IPS-NIHi7 (cell line): ENCODE measurements around the gene ARHGAP6.
"Not testable (repeated sequence)": the region's sequence is repeated elsewhere in the genome, so short reads cannot be mapped to it uniquely, and the experiment has no call there.

ENCODE experiments used
- DNase-seq: peaks from one replicate; pipeline ENCODE4 v3.0.0; 2012; ENCODE audit warnings: mixed read lengths; ENCODE audit errors: extremely low spot score

The ARHGAP6 gene

DNA sequence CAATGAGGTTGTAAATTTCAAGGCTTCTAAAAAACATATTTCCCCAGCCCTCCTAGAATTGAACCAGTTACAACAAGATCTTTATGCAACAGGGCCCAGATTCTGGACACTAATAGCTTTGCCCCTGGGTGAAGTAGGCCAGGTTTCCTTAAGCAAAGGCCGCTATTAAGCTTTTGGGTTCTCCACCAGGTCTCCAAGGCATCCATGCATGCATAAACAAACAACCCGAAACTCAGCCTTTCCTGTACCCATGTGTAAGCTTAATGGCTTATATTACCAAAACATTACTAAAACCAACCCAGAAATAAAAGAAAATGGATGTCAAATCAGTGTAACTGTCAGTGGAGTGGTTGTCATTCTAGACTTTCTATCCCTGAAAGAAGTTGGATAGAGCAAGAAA, 137.1 kb downstream of the ARHGAP6 start:
- no peak for DNase-seq

DNA sequence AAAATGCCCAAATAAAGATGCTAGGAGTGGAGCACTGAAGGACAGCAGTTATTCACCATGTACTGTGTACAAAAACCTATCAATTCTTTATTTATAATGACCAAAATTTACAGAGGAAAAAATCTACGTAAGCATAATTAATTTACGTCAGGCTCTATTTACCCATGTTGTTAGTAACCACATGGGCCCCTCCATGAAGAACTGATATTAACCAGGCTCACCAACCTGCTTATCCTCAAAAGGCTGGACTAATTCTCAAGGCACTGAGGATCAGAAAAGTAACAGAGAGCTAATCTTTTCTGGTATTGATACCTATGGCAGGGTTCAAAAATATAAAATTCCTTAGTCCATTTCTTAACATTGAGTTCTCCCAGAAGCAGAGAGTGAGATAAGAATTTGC, 140.0 kb downstream of the ARHGAP6 start:
- no peak for DNase-seq

DNA sequence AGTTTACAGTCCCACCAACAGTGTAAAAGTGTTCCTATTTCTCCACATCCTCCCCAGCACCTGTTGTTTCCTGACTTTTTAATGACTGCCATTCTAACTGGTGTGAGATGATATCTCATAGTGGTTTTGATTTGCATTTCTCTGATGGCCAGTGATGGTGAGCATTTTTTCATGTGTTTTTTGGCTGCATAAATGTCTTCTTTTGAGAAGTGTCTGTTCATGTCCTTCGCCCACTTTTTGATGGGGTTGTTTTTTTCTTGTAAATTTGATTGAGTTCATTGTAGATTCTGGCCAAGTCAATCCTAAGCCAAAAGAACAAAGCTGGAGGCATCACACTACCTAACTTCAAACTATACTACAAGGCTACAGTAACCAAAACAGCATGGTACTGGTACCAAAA, 146.5 kb downstream of the ARHGAP6 start:
- not testable (repeated sequence) for DNase-seq

DNA sequence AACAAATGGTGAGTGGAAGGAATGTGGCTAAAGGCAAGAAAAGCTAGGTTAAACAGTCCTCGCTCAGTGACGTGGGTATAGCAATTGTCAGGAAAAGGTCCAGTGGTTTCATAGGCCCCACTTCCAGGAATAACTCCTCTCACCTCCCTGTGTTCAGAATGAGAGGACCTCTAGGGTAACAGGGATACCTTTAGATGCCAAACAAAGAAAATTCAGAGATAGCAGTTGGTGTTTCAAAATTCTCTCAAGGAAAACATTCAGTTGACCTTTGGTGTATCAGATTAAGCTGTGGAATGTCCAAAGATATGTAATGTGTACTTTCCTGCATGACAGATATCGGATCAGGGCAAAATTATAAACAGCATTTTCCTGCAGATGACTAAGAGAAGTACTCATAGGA, 155.9 kb downstream of the ARHGAP6 start:
- DNase-seq: no peak

DNA sequence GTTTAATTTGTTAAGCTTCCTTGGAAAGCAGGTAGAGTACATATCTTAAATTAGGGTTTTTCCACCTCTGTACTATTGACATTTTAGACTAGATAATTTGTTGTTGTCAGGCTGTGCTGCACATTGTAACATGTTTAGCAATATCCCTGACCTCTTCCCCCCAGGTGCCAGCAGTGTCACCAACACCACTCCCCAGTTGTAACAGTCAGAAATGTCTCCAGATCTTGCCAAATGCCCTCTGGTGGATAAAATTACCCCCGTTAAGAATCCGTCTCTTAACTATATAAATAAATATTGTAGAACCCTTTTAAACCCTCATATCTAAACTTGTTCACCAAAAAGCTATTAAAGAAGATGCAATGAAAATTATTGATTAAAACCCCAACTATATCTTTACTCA, 161.5 kb downstream of the ARHGAP6 start:
- DNase-seq: no peak

DNA sequence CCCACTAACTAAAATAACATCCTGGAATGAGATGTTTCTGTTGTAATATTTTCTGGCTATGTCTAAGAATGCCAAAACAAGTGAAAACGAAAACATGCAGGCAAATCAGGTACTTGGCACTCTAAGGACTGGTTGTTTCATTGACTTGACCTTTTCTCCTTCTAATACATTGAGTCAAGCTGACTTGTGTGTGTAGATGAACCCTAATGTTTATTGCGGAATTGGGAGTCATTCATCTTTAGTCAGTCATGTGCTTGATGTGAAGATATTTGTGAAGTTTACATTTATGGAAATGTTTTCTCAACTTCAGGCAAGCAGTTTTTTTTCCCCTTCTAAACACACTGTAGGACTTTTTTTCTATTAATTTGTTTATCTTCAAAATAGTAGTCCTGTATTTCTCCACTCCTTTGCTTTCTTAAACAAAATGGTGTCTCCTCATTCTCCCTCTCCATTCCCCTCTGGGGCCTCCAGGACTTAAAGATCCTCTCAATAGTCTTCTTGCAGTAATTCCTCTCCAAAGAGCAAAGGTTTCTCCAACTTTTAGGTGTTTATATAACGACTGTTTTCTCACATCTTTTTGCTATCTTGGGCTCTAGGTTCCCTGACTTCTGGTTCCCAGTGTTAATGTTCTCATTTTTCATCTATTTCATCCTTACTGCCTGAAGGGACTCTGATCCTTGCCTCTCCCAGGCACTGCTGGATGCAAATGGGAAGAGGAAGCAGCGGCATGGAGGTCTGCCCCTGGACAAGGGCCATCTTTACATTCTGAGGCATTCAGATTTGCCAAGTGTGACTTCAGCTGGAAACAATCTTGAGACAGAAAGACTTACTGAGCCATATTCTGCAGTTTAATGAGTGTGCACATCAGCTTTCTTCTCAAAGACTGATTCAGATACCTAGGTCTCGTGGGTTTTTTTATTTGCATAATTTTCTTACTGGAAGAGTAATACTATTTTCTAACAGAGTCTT, 166.4 kb downstream of the ARHGAP6 start:
- DNase-seq: no peak

DNA sequence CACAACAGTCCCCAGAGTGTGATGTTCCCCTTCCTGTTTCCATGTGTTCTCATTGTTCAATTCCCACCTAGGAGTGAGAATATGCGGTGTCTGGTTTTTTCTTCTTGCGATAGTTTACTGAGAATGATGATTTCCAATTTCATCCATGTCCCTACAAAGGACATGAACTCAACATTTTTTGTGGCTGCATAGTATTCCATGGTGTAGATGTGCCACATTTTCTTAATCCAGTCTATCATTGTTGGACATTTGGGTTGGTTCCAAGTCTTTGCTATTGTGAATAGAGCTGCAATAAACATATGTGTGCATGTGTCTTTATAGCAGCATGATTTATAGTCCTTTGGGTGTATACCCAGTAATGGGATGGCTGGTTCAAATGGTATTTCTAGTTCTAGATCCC, 174.3 kb downstream of the ARHGAP6 start:
- not testable (repeated sequence) for DNase-seq

DNA sequence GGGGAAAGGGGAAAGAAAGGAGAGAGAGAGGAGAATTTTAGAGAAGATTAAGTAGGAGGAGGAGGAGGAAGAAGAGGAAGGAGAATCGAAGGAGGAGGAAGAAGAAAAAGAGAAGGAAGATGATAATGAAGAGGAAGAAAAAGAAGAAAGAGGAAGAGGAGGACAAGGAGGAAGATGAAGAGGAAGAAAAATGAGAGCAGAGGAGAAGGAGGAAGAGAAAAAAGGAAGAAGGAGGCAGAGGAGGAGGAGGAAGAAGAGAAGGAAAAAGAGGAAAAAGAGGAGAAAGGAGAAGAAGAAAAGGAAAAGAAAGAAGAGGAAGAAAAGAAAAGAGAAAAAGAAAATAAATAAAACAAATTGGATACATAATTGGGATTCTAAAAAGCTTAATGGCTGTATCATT, 181.4 kb downstream of the ARHGAP6 start:
- no peak for DNase-seq

DNA sequence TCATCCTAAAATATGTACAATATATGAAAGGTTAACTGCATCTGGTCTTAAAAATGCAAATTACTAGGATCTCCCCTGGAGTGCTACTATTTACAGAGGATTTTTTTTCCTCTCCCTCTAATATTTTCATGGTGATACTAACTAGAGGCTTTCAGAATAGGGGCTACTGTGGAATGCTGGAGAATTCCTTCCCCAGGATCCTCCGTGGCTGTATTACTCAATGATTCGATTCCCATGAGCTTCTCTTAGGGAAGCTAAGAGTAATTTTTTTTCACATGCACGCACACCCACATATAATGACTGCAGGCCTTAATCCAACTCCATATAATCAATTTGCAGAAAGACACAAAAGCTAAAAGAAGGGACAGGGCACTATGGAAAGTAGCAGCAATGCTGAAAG, 184.7 kb downstream of the ARHGAP6 start:
- no peak for DNase-seq

DNA sequence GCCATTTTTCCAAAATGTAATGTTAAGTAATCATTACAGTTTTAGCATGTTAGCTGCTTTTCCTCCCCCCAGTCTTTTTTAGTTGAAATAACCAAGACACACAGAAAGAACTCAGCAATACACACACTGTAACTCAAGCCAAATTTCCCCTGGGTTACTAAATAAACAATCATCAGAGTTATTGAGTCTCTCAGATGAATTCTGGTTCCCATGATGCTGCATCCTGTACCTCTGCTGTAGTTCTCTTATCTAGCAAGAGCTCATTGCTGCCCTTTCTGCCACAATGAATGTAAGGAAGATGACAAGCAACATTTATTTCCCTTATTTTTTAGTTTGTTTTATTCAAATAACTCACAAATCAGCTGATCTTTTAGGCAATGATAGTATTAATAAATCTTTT, 185.1 kb downstream of the ARHGAP6 start:
- DNase-seq: no peak

DNA sequence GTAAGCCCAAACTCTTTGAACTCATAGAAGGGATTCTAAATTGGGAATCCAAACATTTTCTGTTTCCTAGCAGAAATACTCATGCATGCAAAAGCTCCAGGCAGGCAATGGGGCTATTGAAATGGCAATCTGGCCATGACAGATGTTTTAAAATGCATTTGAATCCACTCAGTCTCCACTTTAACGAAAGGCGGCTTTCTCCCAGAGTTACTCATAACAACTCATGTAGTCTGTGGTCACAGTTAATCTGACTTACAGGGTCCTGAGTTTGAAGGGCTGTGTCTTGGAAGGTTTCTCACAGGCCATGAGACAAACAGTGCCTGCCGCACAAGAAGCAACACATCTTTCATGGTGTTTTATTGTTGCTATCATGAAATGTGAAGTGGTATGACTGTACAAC, 186.8 kb downstream of the ARHGAP6 start:
- DNase-seq: no peak

DNA sequence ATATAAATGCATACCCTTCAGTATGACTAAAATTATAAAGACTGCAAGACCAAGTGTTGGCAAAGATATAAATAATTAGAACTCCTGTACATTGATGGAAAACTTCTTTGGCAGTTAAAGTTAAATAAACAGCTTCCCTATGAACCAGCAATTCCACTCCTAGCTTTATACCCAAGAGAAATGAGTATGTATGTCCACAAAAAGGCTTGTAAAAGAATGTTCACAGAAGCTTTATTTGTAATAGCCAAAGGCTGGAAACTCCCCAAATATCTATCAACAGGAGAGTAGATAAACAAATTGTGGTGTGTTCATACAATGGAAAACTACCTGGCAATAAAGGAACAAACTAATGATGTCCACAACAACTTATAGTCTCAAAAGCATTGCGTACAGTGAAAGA, 187.7 kb downstream of the ARHGAP6 start:
- no peak for DNase-seq

DNA sequence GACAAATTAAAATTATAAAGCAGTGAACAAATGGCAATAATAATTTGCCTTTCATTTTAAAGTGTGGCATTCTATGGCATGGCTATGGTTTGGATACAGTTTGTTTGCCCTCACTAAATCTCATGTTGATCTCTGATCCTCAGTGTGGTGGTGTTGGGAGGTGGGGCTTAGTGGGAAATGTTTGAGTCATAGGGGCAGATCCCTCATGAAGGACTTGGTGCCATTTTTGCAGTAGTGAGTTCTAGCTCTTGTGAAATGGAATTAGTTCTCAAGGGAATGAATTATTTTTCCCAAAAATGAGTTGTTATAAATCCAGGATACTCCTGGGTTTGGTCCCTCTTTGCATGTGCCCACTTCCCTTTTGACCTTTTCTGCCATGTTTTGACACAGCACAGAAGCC, 191.1 kb downstream of the ARHGAP6 start:
- DNase-seq: no peak

DNA sequence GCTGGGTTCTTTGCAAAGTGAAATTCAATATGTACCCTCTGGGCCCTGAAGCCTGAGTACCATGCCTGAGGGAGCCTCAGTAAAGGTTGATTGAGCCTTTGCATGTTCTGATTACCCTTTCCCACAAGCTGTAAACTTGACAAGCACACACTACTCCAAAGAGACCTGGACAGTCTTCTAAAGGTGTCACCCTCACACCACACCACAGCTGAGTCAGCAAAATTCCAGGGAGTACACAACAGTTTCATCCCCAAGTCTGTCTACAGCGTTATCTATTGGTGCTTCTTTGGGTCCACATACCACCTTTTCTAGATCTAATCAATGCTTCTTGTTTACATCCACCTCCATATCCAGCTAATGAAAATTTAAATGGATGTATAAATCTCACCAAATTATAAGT, 191.7 kb downstream of the ARHGAP6 start:
- DNase-seq: no peak

DNA sequence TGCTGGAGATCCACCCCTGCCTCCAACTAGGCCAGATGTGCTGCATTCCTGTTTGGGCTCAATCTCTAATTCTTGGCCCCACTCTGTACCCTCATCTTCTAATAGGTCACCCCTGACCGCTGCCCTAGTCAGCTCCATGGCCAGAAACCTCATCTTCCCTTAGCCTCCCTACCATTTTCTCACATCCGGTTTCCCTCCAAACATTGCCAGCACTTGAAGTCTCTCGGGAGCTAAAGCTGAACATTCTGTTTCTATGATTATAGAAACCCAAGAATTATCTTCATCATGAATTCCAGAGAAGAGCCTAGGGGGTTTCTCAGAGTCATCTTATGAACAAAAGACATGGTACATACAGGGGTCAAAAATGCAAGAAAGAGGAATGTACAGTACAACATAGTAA, 192.8 kb downstream of the ARHGAP6 start:
- no peak for DNase-seq

DNA sequence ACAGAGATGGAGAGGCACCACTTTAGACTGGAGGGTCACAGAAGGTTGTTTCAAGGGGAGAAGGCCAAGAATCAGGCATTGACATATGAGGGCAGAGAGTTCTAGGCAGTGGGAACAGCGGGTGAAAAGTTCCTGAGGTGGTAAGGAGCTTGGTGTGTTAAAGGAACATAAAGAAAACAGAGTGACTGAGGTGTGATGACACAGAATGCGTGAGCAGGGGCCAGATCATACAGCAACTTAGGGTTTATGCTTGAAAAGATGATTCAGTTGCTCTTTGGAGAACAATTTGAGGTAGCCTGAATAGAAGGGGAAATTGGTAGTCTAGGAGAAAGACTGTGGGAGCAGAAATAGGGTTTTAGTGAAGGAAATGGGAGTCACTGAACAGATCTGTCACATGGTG, 193.3 kb downstream of the ARHGAP6 start:
- no peak for DNase-seq

DNA sequence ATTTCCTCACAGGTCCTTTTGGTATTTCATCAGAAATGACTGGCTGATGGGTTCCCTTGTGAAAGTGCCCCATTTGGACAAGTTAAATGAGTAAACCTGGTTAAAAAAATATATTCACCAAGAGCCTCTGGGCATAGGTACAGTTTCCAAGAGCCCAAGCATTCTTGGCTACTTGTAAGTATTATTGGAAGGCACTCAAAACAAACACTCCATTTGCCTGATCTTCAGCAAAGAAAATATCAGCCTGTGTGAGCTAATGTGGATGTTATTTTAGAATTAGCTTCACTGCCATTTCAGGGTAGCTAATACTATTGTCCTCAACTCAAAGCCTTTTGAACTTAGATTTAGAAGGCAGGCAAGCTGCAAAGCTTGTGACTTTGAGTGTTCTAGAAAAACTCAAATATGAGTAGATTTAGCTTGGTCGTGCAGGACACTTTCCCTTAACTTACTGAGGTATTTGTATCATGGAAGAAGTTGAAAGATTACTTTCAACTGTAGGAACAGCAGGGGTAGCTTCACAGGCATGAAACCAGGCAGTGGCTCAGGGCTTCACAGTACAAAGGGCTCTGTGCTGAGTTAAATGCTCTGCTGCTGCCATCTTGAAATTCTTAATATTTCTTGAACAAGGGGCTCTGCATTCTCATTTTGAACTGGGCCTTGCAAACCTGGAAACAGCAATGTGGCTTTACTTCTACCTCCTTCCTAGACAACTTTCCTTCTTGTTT, 195.3 kb downstream of the ARHGAP6 start:
- DNase-seq: no peak

DNA sequence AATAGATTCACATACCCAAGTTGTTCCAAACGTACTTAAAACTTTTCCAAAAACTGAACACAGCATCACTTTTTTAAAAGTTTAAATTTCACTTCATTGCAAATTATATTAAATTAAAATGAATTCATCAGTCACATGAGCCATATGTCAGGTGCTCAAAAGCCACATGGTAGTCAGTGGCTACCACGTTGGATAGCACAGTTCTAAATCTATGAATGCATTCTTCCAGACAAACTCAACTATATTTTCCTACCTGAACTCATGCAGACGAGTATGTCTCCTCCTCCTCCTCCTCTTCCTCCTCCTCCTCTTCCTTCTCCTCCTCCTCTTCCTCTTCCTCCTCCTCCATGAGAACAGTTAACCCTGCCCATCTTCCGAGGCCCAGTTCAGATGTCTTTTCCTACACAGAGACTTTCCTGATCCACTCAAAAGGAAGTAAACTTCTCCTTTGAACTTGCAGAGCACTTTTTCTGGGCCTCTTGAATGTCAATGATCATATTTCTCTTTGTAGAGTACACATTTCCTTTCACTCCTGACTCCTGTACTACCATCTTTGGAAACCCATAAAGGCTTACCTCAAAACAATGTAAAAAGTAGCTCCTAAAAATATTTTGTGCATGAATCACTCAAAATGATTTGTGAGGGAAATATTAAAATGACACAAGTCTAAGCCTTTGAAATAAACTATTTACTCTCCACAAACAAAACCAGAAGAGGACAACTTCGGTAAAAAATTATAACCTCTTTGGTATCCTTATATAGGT, 199.9 kb downstream of the ARHGAP6 start:
- no peak for DNase-seq

DNA sequence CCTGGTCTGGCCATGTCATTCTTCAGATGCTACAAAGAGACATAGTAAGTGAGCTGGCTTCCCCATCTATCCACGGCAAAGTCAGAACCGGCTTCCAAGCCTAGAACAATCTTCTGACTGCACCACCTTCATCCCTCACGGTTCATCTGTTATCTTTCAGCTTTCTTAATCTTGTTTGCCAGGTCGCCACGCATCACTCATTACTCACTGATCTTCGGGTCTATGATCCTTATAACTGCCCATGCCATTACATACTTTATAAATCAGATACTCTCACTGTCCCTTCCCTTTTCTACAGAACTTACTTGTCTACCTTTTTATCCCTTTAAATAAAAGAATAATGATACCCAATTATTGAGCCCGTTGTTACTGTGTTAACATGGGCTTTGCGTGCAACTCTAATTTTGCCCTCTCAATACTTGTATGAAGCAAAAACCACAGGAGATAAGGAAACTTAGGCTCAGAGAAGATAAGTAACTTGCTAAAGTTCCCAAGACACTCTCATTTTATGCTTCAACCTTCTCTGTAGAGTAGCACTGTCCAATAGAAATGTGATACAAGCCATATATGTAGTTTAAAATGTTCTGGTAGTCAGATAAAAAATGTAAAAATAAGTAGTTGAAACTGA, 200.8 kb downstream of the ARHGAP6 start:
- DNase-seq: no peak

DNA sequence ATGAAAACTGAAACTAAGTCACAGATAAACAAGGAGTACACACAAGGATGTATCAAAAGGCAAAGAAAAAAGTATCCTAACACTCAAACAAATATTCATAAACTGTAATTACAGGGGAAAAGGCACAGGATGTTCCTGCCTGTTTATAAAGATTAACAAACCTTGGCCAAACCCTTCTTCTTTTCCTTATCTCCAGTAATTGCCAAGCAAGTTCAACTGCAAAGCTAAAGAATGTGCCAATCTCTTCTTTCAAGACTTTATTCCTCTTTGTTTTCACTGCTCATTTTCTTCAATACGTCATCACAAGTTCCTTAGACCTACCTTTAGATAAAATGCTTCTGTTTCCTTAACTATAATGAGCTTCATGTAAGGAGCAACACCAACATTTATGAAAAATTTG, 201.3 kb downstream of the ARHGAP6 start:
- no peak for DNase-seq

DNA sequence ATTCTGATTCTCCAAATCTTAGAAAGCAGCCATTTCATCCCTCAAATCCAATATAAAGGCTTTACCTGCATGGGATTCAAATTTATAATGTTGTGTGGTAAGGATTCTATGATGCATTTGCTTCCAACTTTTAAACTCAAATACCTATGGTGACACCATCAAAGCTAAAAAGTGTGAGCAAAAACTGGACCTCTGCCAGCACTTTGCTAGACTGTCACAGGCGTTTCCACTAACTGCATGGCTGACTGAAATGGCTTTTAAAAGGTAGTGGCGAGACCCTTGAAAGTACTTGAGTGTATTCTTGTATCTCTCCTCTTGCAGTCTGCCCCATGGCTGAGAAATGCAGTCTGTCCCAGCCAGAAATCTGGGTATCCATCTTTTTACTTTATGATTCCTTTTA, 203.1 kb downstream of the ARHGAP6 start:
- DNase-seq: no peak

DNA sequence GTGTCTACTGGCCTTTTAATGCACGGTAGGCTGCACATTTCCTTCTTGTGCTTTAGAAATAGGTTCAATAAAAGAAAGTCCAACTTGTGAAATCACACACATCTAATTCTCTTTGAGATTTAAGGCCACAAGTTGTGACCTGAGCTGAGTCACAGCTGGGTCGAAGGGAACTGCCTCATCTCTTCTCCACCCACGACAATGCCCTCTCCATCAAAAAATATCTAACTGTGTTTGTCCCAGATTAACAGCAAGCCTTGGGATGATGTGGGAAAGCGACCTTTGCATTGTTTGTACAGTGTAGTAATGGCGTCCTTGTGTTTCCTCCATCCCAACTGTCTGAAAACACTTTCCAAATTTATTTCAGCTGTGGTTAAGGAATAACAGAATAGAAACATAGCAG, 203.6 kb downstream of the ARHGAP6 start:
- DNase-seq: no peak
